IMR-90 (cell line): ENCODE data around the gene UNKL.

Experiments
- CEBPB ChIP-seq: IDR thresholded peaks from 2 replicates; pipeline ENCODE4 v1.6.1; 2012; ENCODE audit warnings: low read depth, low read length, improper control_type of control experiment
- FOS ChIP-seq: fragments of 150-350 bp; IDR thresholded peaks from 2 replicates; pipeline ENCODE4 v1.6.1; 2016; ENCODE audit warnings: low read depth, low read length
- MAFK ChIP-seq: IDR thresholded peaks from 2 replicates; pipeline ENCODE4 v1.6.1; 2012; ENCODE audit warnings: low read depth, low read length, improper control_type of control experiment
- POLR2A ChIP-seq: IDR thresholded peaks from 2 replicates; pipeline ENCODE4 v1.6.1; 2012; ENCODE audit warnings: mild to moderate bottlenecking, low read depth, low read length
- TF ChIP-seq, protein P1 (sequence below): conservative IDR thresholded peaks from 2 replicates; pipeline ENCODE4 v1.5.1; 2012; ENCODE audit warnings: mild to moderate bottlenecking, low read depth, low read length, improper control_type of control experiment
- TF ChIP-seq, protein P2 (sequence below): fragments of 150-350 bp; IDR thresholded peaks from 2 replicates; pipeline ENCODE4 v1.6.1; 2017; ENCODE audit warnings: mild to moderate bottlenecking, antibody characterized with exemption, low read length, low read depth
- TF ChIP-seq, protein P3 (sequence below): fragments of 150-350 bp; IDR thresholded peaks from 2 replicates; pipeline ENCODE4 v1.6.1; 2016; ENCODE audit warnings: low read depth, mild to moderate bottlenecking, low read length, moderate library complexity, borderline replicate concordance

DNA sequence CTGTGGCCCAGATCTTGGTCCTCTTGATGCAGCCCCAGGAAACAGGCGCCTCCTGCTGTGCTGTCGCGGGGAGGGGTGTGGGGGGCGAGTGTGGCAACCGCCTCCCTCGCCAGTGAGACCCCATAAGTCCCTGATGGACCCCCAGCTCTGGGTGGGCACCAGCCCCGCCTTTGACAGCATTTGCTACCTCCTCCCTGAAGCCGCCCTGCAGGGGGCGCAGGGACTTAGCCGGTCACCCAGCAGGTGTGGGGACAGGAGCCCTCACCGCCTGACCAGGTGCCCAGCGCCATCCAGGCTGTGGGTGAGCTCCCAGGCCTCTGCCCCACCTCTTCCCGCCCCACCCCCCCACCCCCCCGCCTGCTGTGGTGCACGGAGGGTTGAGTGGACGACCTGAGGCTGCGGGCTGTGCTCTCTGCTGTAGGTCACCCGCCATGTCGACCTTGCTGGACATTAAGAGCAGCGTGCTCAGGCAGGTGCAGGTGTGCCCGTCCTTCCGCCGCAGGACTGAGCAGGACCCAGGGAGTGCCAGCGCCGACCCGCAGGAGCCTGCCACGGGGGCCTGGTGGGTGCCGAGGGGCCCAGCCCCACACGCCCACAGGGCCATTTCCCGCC lies 76.3 kb downstream of the UNKL start:
- TF ChIP-seq, protein P1, sequence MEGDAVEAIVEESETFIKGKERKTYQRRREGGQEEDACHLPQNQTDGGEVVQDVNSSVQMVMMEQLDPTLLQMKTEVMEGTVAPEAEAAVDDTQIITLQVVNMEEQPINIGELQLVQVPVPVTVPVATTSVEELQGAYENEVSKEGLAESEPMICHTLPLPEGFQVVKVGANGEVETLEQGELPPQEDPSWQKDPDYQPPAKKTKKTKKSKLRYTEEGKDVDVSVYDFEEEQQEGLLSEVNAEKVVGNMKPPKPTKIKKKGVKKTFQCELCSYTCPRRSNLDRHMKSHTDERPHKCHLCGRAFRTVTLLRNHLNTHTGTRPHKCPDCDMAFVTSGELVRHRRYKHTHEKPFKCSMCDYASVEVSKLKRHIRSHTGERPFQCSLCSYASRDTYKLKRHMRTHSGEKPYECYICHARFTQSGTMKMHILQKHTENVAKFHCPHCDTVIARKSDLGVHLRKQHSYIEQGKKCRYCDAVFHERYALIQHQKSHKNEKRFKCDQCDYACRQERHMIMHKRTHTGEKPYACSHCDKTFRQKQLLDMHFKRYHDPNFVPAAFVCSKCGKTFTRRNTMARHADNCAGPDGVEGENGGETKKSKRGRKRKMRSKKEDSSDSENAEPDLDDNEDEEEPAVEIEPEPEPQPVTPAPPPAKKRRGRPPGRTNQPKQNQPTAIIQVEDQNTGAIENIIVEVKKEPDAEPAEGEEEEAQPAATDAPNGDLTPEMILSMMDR = peak; percentile 26; the same call in 1 of the 2 replicates
- TF ChIP-seq, protein P2, sequence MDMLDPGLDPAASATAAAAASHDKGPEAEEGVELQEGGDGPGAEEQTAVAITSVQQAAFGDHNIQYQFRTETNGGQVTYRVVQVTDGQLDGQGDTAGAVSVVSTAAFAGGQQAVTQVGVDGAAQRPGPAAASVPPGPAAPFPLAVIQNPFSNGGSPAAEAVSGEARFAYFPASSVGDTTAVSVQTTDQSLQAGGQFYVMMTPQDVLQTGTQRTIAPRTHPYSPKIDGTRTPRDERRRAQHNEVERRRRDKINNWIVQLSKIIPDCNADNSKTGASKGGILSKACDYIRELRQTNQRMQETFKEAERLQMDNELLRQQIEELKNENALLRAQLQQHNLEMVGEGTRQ = no peak
- TF ChIP-seq FOS (no peak), POLR2A (no peak), CEBPB (no peak), MAFK (no peak)
- TF ChIP-seq, protein P3, sequence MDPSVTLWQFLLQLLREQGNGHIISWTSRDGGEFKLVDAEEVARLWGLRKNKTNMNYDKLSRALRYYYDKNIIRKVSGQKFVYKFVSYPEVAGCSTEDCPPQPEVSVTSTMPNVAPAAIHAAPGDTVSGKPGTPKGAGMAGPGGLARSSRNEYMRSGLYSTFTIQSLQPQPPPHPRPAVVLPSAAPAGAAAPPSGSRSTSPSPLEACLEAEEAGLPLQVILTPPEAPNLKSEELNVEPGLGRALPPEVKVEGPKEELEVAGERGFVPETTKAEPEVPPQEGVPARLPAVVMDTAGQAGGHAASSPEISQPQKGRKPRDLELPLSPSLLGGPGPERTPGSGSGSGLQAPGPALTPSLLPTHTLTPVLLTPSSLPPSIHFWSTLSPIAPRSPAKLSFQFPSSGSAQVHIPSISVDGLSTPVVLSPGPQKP = no peak
